Omental fat pad (tissue), 4 donors: ENCODE results near the gene WDR46. TPM values are rescaled to one million over a fixed set of nuclear protein-coding genes. Genes with fewer than 3 reads are reported as not detected.
A peak's percentile ranks its signal among the peaks of the same experiment; 100 is the strongest.

ENCODE experiments used
- ATAC-seq: fragments of 150-250 bp; one replicate; pipeline ENCODE4 v1.9.1; 2016; ENCODE audit warnings: mild to moderate bottlenecking, moderate library complexity; ENCODE audit not compliant: low FRiP score
- DNase-seq: peaks from one replicate; pipeline ENCODE4 v3.0.0-alpha.2; 2019; ENCODE audit warnings: low spot score
- total RNA-seq, 4 donors: library from RNA; depleted of rRNA; stranded (reverse); fragments of >200 nt; gene quantifications; one replicate each; pipeline ENCODE4 v1.1.0, GENCODE V29; 2016
- TF ChIP-seq, protein P1 (sequence below), 3 donors: fragments of 450-650 bp; IDR thresholded peaks; one replicate each; pipeline ENCODE4 v1.5.1; 2016 to 2017; ENCODE audit warnings: antibody characterized with exemption in 3 of 3, mild to moderate bottlenecking in 3 of 3, moderate library complexity in 2 of 3

The WDR46 gene
- total RNA-seq, 4 donors from 2014 or later, result 49.7 to 103 (median 54.3) TPM

DNA sequence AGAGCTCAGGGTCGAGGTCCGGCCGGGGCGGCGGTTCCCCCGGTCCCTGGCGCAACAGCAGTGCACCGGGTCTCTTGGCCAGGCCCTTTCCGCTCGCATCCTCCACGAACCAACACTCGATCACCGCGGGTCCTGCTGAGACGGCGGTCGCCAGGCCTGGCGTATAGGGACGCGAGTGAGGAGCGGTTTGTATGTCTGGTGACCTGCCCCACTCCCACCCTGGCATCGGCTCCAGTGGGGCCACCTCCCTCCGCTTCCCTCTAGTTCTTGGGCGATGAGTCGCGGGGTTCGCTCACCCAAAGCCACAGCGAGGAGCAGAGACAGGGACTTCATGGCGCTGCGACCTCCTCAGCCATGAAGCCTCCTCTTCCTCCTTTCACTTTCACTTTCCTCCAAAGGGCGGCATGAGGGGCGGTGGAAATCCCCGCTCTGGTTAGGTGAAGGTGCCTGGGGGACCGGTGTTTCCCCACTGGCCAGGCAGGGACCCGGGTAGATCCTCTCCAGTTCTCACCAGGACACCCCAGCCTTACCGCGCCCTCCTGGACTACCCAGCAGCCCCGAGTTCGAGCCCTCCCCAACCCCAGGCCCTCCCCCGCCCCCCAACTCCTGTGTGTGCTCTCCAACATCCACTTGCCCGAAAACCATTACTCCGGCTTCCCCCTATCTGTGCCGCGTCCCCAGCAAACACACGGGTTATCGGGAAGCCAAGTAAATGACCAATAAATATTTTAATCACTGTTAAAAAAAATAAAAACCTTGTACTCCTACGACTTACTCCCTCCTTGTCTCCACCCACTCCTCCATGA, 24.9 kb upstream of the WDR46 start, which contains the start of gene TAPBP:
Gene TAPBP, minus strand, starts transcription at position 370 of the 806 bp plus-strand sequence. Its CDS starts 37 bp downstream, at position 333.
- DNase-seq (peak; percentile 59), ATAC-seq (peak; percentile 33)
- TF ChIP-seq, protein P1, sequence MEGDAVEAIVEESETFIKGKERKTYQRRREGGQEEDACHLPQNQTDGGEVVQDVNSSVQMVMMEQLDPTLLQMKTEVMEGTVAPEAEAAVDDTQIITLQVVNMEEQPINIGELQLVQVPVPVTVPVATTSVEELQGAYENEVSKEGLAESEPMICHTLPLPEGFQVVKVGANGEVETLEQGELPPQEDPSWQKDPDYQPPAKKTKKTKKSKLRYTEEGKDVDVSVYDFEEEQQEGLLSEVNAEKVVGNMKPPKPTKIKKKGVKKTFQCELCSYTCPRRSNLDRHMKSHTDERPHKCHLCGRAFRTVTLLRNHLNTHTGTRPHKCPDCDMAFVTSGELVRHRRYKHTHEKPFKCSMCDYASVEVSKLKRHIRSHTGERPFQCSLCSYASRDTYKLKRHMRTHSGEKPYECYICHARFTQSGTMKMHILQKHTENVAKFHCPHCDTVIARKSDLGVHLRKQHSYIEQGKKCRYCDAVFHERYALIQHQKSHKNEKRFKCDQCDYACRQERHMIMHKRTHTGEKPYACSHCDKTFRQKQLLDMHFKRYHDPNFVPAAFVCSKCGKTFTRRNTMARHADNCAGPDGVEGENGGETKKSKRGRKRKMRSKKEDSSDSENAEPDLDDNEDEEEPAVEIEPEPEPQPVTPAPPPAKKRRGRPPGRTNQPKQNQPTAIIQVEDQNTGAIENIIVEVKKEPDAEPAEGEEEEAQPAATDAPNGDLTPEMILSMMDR (IDR thresholded peaks at IDR 0.05), result no peak

DNA sequence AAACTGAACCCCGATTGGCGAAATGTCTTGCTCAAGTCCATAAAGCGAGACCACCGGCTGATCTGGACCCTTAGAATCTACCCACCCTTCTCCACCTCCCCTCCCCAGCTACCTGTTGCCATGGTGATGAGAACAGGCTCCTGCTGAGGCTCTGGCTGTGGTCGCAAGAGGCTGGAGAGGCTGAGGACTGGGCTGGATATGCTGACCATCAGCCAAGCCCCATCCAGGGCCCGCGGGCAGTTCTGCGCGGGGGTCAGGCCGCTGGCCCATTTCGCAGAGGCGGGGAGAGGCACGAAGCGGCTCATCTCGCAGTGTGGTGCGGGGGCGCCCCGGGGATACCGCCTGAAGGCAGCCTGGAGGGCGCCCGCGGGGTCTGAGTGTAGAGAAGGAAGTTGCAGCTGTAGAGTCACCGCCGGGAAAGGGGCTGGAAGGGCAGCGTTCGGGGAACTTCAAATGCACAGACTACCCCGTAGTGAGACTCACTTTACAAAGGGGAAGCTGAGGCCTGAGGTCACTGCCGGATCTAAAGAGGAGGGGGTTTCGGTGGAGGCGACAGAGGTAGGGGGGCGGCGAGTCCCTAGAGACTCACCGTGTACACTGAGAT, 24.2 kb upstream of the WDR46 start:
- TF ChIP-seq, protein P1 (IDR thresholded peaks at IDR 0.05), result no peak
- DNase-seq (no peak), ATAC-seq (no peak)

DNA sequence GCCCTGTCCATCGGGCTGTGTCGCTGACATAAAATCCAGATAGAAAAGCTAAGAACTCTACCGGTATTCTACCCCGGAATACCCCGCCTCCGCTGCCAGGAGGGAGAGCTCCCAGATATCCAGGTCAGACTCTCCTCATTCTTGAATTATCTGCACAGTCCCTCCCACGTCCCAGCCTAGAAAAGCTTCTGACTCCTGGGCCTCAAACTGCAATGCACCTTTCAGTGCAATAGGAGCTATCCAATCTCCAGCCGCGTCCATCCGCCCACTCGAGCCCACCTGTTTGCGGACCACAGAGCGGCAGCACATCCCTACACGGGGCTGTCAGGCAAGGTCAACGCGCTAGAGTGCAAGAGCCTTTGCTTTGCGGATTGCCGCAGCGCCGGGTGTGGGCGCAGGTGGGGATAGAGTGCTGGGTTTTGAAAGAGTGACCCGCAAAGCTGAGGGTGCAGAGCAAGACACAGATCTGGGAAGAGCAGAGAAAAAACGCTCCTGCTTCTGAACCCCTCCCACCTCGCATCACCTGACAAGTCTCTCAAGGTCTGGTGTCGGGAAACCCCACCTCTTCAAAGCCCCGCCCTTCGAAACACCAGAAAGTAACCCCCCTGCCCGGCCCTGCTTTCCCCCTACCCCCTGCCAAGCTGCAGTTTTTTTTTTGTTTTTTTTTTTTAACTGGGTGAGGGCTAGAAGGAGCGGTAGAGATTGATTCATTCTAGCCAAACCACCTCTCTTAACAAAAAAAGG, 23.5 kb upstream of the WDR46 start:
- peak; percentile 35 for ATAC-seq
- DNase-seq, result no peak
- TF ChIP-seq, protein P1 (IDR thresholded peaks at IDR 0.05), result no peak

DNA sequence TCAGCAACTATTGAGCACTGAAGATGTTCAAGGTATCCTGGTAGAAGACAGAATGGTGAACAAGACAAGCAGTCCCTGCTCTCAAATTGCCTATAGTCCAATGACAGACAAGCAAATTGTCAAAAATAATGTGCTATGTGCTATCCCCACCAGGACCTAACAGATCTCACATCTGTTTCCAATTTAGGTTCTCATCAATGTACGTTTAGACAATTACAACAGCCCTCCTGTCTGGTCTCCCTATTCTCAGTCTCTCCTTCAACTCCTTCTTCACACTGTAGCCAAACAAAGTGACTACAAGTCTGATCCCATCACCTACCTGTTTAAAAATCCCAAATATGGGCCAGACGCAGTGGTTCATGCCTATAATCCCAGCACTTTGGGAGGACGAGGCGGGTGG, 17.3 kb upstream of the WDR46 start:
- DNase-seq (no peak), ATAC-seq (no peak)
- TF ChIP-seq, protein P1 (IDR thresholded peaks at IDR 0.05), result no peak

DNA sequence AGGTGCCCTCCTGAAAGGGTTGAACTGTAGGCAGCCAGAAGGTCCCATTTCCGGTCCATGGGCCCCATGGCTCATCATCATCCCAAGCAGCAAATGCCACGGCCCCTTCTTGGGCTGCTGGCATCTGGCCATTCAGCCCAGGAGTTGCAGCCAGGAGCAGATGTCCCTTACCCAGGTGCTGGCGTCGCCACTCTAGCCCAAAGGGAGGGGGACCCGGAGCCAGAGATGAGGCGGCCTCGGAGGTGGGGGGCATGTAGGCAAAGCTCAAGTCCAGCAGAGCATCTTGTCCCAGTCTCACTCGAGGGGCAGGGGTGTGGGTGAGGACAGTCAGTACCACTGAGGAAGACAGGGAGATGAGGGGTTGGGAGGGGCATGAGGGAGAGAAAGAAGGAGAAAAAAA, 16.0 kb upstream of the WDR46 start:
- DNase-seq, result no peak
- no peak for ATAC-seq
- TF ChIP-seq, protein P1 (IDR thresholded peaks at IDR 0.05), result no peak

DNA sequence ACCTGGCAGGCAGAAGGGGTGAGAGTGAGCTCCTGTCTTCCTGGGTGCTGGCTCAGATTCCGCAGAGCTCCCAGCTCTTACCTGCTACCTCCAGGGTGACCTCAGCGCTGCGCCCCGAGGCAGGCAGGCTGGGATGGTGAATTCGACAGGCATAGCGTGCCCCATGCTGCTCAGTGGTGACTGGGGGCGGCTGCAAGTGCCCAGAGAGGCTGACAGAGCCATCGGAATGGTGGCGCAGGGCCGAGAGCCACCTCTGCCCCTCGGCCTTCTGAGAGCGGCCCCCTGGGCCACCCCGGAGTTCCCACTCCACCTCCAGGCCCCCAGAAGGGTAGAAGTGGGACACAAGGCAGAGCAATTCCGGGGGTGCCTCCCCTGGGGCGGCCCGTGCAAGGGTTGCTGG, 15.2 kb upstream of the WDR46 start:
- DNase-seq (no peak), ATAC-seq (no peak)
- TF ChIP-seq, protein P1 (IDR thresholded peaks at IDR 0.05), result no peak
